ENCODE data around the gene MED29.

The MED29 gene

GRCh38 chr19:39433480-39434079 lies 42.4 kb downstream of the MED29 start:
- DNase-seq: no peak

GRCh38 chr19:39434123-39435076 lies 43.2 kb downstream of the MED29 start:
- DNase-seq: no peak

- DNase-seq: peak; percentile 98 to 100
Measured at GRCh38 chr19:39435499-39436349, 44.5 kb downstream of the MED29 start, which contains the start of gene RPS16. RPS16 (minus strand) TSS chr19:39435949; CDS start chr19:39435895, 54 bp downstream.

- DNase-seq: peak in 1 of 2 donors; percentile 16
Measured at GRCh38 chr19:39436350-39436716, 45.2 kb downstream of the MED29 start.

- no peak for DNase-seq
Measured at GRCh38 chr19:39438270-39438934, 47.2 kb downstream of the MED29 start.

GRCh38 chr19:39444598-39445195 lies 53.5 kb downstream of the MED29 start:
- DNase-seq: no peak

- DNase-seq: peak; percentile 97 to 98
Measured at GRCh38 chr19:39445196-39446111, 54.3 kb downstream of the MED29 start, which contains the start of gene SUPT5H. SUPT5H (plus strand) TSS chr19:39445582; CDS start chr19:39445891, 309 bp downstream.

- DNase-seq: no peak
Measured at GRCh38 chr19:39446365-39447084, 55.3 kb downstream of the MED29 start.

GRCh38 chr19:39448271-39448670 lies 57.1 kb downstream of the MED29 start:
- DNase-seq: peak; percentile 29 to 53

GRCh38 chr19:39449116-39449797 lies 58.1 kb downstream of the MED29 start:
- no peak for DNase-seq

Measured in inflammatory macrophage treated with lipopolysaccharide for 1 hour (primary cell).